NB4 (cell line): ENCODE measurements around the gene PER2.
A peak's percentile ranks its signal among the peaks of the same experiment; 100 is the strongest.

Source experiments
- DNase-seq: peaks from one replicate; pipeline ENCODE4 v3.0.0; 2010; ENCODE audit warnings: low read depth
- H3K4me3 ChIP-seq: one replicate; pipeline ENCODE4 v1.5.1; 2011; ENCODE audit warnings: mild to moderate bottlenecking, low read depth, low read length, moderate library complexity
- CTCF ChIP-seq: IDR thresholded peaks from one replicate; pipeline ENCODE4 v1.5.1; 2012; ENCODE audit warnings: low read depth, low read length
- MAX ChIP-seq: IDR thresholded peaks from 2 replicates; pipeline ENCODE4 v1.6.1; 2011; ENCODE audit warnings: low read depth, low read length
- MYC ChIP-seq: IDR thresholded peaks from 2 replicates; pipeline ENCODE4 v1.6.1; 2011; ENCODE audit warnings: low read depth, low read length
- POLR2A ChIP-seq: IDR thresholded peaks from 2 replicates; pipeline ENCODE4 v1.6.1; 2011; ENCODE audit warnings: mild to moderate bottlenecking; ENCODE audit not compliant: insufficient read length; ENCODE audit errors: extremely low read depth

The PER2 gene

GRCh38 chr2:238286987-238287736, 1.2 kb downstream of the PER2 start:
- no peak for DNase-seq
- peak overlapping the region; percentile 79 for H3K4me3 ChIP-seq
- no peak for TF ChIP-seq MAX
- TF ChIP-seq CTCF: no peak
- no peak for TF ChIP-seq MYC
- TF ChIP-seq POLR2A: no peak

GRCh38 chr2:238286551-238286950, 1.9 kb downstream of the PER2 start:
- no peak for TF ChIP-seq MYC
- TF ChIP-seq POLR2A: no peak
- no peak for TF ChIP-seq MAX
- no peak for TF ChIP-seq CTCF
- peak overlapping the region; percentile 79 for H3K4me3 ChIP-seq
- peak; percentile 62 for DNase-seq

GRCh38 chr2:238286095-238286494, 2.3 kb downstream of the PER2 start:
- TF ChIP-seq MAX (no peak), CTCF (no peak), MYC (no peak), POLR2A (no peak)
- no peak for DNase-seq

DNA sequence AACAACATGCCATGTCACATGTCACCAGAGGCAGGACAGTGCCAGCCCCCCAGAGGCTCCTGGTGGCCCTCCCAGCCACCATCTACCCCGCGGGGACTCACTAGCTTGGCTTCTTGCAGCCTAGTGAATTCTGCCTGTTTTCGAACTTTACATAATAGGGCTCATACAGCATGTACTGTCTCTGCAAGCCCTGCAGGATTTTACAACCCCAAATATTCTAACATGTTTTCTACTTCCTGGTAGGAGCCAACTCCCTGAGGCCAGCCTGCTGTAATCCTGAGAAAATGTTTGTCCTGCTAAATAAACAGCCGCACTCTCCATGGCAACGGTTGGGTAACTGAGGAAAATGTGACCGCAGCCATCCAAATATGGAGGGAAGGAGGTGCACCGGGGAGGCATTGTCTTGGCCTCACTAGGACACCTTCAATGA, 2.7 kb downstream of the PER2 start:
- H3K4me3 ChIP-seq: no peak overlapping the region
- no peak for DNase-seq
- TF ChIP-seq CTCF (no peak), MYC (no peak), MAX (no peak), POLR2A (no peak)

More at GRCh38 chr2:238286095-238286494, 2.3 kb downstream of the PER2 start:
- peak overlapping the region; percentile 79 for H3K4me3 ChIP-seq

- H3K4me3 ChIP-seq: no peak overlapping the region
- no peak for DNase-seq
- TF ChIP-seq MYC (no peak), POLR2A (no peak), CTCF (no peak), MAX (no peak)
Measured at GRCh38 chr2:238284802-238285515, 3.5 kb downstream of the PER2 start.
